ENCODE measurements around the gene BACE2.

GRCh38 chr21:41254090-41254700 lies 86.2 kb downstream of the BACE2 start:
- TF ChIP-seq EP300 (conservative IDR thresholded peaks at IDR 0.05; ENCODE audit: poor library complexity, severe bottlenecking) (no peak), CTCF (IDR thresholded peaks at IDR 0.05; ENCODE audit: poor library complexity, severe bottlenecking) (no peak), MXI1 (conservative IDR thresholded peaks at IDR 0.05; ENCODE audit: poor library complexity, severe bottlenecking) (no peak), EZH2 (IDR thresholded peaks at IDR 0.05; ENCODE audit: borderline replicate concordance, insufficient read depth, low read length, poor library complexity, severe bottlenecking) (no peak), POLR2AphosphoS5 (IDR thresholded peaks at IDR 0.05) (no peak), TAF1 (IDR thresholded peaks at IDR 0.05; ENCODE audit: low read depth) (no peak), SMC3 (conservative IDR thresholded peaks at IDR 0.05; ENCODE audit: poor library complexity) (no peak)
